Pancreas (tissue), 10 donors: Measurements from ENCODE around the gene MPO. TPM values are rescaled to one million over a fixed set of nuclear protein-coding genes. Genes with fewer than 3 reads are reported as not detected.

Source experiments
- ATAC-seq, 4 donors: fragments of 200-7000 bp; cut with Tn5 transposase; one replicate each; pipeline versions ENCODE4 v1.8.0 to v1.9.1; 2020; ENCODE audit warnings: mild to moderate bottlenecking in 4 of 4, moderate library complexity in 4 of 4
- DNase-seq, 6 donors: peaks; one replicate each; pipeline ENCODE4 v3.0.0-alpha.2; 2020
- FAIRE-seq: peaks from 2 replicates; lab custom pipeline; 2012; peaks lifted over from hg19 to GRCh38; lab: Jason Lieb, UNC
- H3K27ac ChIP-seq, 4 donors: fragments of 200-600 bp; sonication (generic); 1 replicate in 3 of 4; 2 replicates in 1 of 4; pipeline versions ENCODE4 v1.5.0 to v1.8.0; 2020
- H3K27me3 ChIP-seq, 4 donors: fragments of 200-600 bp; one replicate each; pipeline ENCODE4 v1.8.0; 2021
- H3K36me3 ChIP-seq, 3 donors: fragments of 200-600 bp; sonication (generic) in 1 of 3; one replicate each; pipeline versions ENCODE4 v1.5.0 to v1.8.0; 2020 to 2021
- H3K4me1 ChIP-seq, 3 donors: fragments of 200-600 bp; one replicate each; pipeline ENCODE4 v1.8.0; 2021
- H3K4me3 ChIP-seq, 4 donors: fragments of 200-600 bp; sonication (generic) in 2 of 4; one replicate each; pipeline versions ENCODE4 v1.5.0 to v1.8.0; 2020 to 2021
- H3K9me3 ChIP-seq, 4 donors: fragments of 200-600 bp; one replicate each; pipeline ENCODE4 v1.8.0; 2021
- WGBS, 2 donors: extraction: QIAGEN DNeasy Blood & Tissue Kit; methylation state at CpG; one replicate each; pipeline ENCODE4 v1.1.7; 2013; 5-methylcytosine and 5-hydroxymethylcytosine counted together
- intact Hi-C, 3 donors: fragments of 100-400 bp; cut with DNase I; formaldehyde crosslinking; loops; one replicate each; pipeline versions ENCODE4 v1.11.1 to v1.14.2; 2022
- polyA plus RNA-seq, 2 donors: library from polyadenylated mRNA; stranded (reverse); fragments of 200-250 nt; gene quantifications; one replicate each; pipeline ENCODE4 v1.2.3, GENCODE V29; 2013
- total RNA-seq, 6 donors: library from RNA; stranded (reverse); fragmentation: NEBNext Ultra II Directional in 4 of 6; extraction: Animal tissue kit (Norgen Biotek cat#: 25700) in 4 of 6; gene quantifications; one replicate each; pipeline versions ENCODE4 v1.2.1 to v1.2.4, GENCODE V29; 2021 to 2023
- TF ChIP-seq, protein P1 (sequence below), 4 donors: fragments of 200-600 bp; sonication (generic) in 3 of 4; IDR thresholded peaks; one replicate each; pipeline versions ENCODE4 v1.5.0 to v1.8.0; 2021; ENCODE audit warnings: antibody characterized with exemption in 4 of 4
- donor health status: healthy with polysubstance abuse.
- donor health status: DM: no; HTN: no; CAD: no; lungs with moderate emphysema.
- donor health status: DM: no; HTN: no; CAD: no.
- donor health status: control.
- donor health status: control.
- donor health status: Bipolar disorder and iron deficiency.
- donor health status: DM: yes; HTN: yes; CAD: no.
- donor health status: DM: no; HTN: no; CAD: no.
- donor health status: DM: no; HTN: no; CAD: no.
- donor health status: DM: yes; HTN: yes; CAD: no.

MPO gene
- total and polyA plus RNA-seq, 8 donors, result 0.03 to 0.28 (median 0.09) TPM; not detected in 1

DNA sequence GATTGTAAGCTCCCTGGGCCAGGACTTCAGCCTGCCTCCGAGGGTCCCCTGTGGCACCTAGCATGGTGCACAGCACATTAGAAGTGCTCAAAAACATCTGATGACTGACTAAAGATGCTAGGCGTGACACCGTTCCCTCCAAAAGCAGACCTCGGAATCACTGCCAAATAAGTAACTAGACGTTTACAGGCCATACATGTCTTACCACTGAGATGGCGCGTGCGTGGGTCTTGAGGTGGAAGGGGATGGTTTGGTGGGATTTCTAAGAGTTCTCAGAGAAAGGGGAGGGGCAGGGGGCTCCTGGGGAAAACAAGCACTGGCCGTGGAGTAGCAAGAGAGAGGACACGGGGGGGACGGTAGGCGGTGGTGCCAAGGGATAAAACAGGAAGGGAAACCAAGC lies 12.4 kb downstream of the MPO start:
- no peak for FAIRE-seq
- H3K9me3 ChIP-seq, result no peaks in the 10 kb centered on the region
- H3K27me3 ChIP-seq, result no peaks in the 10 kb centered on the region
- DNase-seq, result peak in 1 of 6 donors; percentile 16
- ATAC-seq, result no peak
- no peaks in the 10 kb centered on the region for H3K36me3 ChIP-seq
- 78 to 88% methylated on average over 12 of the region's 12 CpGs for WGBS, 2 donors
- intact Hi-C loops, result no loop called here
- TF ChIP-seq, protein P1, sequence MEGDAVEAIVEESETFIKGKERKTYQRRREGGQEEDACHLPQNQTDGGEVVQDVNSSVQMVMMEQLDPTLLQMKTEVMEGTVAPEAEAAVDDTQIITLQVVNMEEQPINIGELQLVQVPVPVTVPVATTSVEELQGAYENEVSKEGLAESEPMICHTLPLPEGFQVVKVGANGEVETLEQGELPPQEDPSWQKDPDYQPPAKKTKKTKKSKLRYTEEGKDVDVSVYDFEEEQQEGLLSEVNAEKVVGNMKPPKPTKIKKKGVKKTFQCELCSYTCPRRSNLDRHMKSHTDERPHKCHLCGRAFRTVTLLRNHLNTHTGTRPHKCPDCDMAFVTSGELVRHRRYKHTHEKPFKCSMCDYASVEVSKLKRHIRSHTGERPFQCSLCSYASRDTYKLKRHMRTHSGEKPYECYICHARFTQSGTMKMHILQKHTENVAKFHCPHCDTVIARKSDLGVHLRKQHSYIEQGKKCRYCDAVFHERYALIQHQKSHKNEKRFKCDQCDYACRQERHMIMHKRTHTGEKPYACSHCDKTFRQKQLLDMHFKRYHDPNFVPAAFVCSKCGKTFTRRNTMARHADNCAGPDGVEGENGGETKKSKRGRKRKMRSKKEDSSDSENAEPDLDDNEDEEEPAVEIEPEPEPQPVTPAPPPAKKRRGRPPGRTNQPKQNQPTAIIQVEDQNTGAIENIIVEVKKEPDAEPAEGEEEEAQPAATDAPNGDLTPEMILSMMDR (IDR thresholded peaks at IDR 0.05), result no peak
- no peak overlapping the region for H3K27ac ChIP-seq
- no peak overlapping the region for H3K4me3 ChIP-seq
- no peaks in the 10 kb centered on the region for H3K4me1 ChIP-seq

DNA sequence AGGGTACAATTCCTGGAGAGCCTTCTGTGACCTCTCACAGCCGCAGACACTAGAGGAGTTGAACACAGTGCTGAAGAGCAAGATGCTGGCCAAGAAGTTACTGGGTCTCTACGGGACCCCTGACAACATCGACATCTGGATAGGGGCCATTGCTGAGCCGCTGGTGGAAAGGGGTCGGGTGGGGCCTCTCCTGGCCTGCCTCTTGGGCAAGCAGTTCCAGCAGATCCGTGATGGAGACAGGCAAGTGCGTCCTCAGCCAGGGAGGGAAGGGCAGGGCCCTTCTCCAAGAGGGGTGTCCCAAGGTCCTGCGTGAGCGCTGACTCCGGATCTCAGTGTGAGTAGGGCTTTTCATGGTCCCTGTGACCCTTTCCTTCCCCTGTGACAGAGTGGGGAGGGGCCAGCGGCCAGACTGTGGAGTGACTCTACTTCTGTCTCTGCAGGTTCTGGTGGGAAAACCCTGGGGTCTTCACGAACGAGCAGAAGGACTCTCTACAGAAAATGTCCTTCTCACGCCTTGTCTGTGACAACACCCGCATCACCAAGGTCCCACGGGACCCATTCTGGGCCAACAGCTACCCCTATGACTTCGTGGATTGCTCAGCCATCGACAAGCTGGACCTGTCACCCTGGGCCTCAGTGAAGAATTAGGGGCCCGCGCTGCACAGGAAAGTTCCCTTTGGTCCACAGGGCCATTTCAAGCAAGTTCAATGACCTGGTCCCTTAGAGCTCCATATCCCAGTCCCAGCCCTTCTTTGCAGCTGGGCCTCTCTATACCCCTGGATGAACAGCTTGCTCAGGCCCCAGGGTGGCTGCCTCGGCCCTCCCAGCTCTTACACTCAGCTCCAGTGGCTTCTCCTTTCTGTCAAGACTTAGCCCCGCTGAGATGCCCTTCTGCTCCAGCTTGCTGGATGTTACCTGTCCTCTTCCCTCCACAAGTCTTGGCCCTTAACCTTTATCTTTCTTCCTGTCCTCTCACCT lies 13.1 kb downstream of the MPO start:
- intact Hi-C loops, result no loop called here
- WGBS, 2 donors, result 67 to 82% methylated on average over 22 of the region's 22 CpGs
- Histone ChIP-seq H3K9me3 (no peaks in the 10 kb centered on the region), H3K36me3 (no peaks in the 10 kb centered on the region), H3K27ac (no peak overlapping the region), H3K27me3 (no peaks in the 10 kb centered on the region), H3K4me1 (no peaks in the 10 kb centered on the region), H3K4me3 (no peak overlapping the region)
- FAIRE-seq (no peak), ATAC-seq (no peak), DNase-seq (peak in 1 of 6 donors; percentile 35)
- TF ChIP-seq, protein P1 (IDR thresholded peaks at IDR 0.05), result no peak

- H3K27ac ChIP-seq, result no peak overlapping the region
- no peak overlapping the region for H3K4me3 ChIP-seq
- FAIRE-seq, result no peak
- 93 to 96% methylated on average over 7 of the region's 7 CpGs for WGBS, 2 donors
- intact Hi-C loops, result no loop called here
- ATAC-seq, result no peak
- H3K9me3 ChIP-seq, result no peaks in the 10 kb centered on the region
- peak in 1 of 6 donors; percentile 2 for DNase-seq
- no peaks in the 10 kb centered on the region for H3K27me3 ChIP-seq
- H3K36me3 ChIP-seq, result no peaks in the 10 kb centered on the region
- TF ChIP-seq, protein P1 (IDR thresholded peaks at IDR 0.05), result no peak
- no peaks in the 10 kb centered on the region for H3K4me1 ChIP-seq
These were observed 14.5 kb downstream of the MPO start for GRCh38 chr17:58265902-58266875.

- no peaks in the 10 kb centered on the region for H3K27me3 ChIP-seq
- no peak for FAIRE-seq
These were observed 15.5 kb downstream of the MPO start for GRCh38 chr17:58265271-58265670.

More at GRCh38 chr17:58265271-58265670, 15.5 kb downstream of the MPO start:
- Histone ChIP-seq H3K9me3 (no peaks in the 10 kb centered on the region), H3K27ac (no peak overlapping the region), H3K4me3 (no peak overlapping the region), H3K36me3 (no peaks in the 10 kb centered on the region), H3K4me1 (no peaks in the 10 kb centered on the region)
- TF ChIP-seq, protein P1 (IDR thresholded peaks at IDR 0.05), result no peak
- intact Hi-C loops, result no loop called here
- DNase-seq (no peak), ATAC-seq (no peak)
- 79% methylated on average over 4 of the region's 4 CpGs for WGBS, 2 donors
